Kidney (tissue), 14 donors: ENCODE measurements around the gene PACS1. TPM values are rescaled to one million over a fixed set of nuclear protein-coding genes. Genes with fewer than 3 reads are reported as not detected.
A peak's percentile ranks its signal among the peaks of the same experiment; 100 is the strongest.
"Not testable (repeated sequence)": the region's sequence is repeated elsewhere in the genome, so short reads cannot be mapped to it uniquely, and the experiment has no call there.

ENCODE experiments used
- DNase-seq, 5 donors: peaks; one replicate each; pipeline ENCODE4 v3.0.0-alpha.2; 2013 to 2020
- FAIRE-seq: peaks from 2 replicates; lab custom pipeline; 2012; peaks lifted over from hg19 to GRCh38; lab: Jason Lieb, UNC
- H3K27ac ChIP-seq, 2 donors: one replicate each; pipeline ENCODE4 v1.7.0; 2013; ENCODE audit warnings: low read depth in 2 of 2, low read length in 2 of 2, inconsistent platforms in 1 of 2
- H3K27me3 ChIP-seq: one replicate; pipeline ENCODE4 v1.7.1; 2013; ENCODE audit warnings: low read length, inconsistent platforms; ENCODE audit not compliant: control insufficient read depth, insufficient read depth
- H3K36me3 ChIP-seq, 3 donors: one replicate each; pipeline versions ENCODE4 v1.7.0 to v1.7.1; 2013; ENCODE audit warnings: low read length in 3 of 3, control low read depth in 1 of 3, inconsistent platforms in 1 of 3; ENCODE audit not compliant: insufficient read depth in 3 of 3, control insufficient read depth in 2 of 3
- H3K4me1 ChIP-seq, 3 donors: one replicate each; pipeline versions ENCODE4 v1.7.0 to v1.7.1; 2013; ENCODE audit warnings: low read length in 3 of 3, inconsistent platforms in 1 of 3, low read depth in 1 of 3; ENCODE audit not compliant: control insufficient read depth in 2 of 3, insufficient read depth in 2 of 3
- H3K4me3 ChIP-seq, 3 donors: one replicate each; pipeline versions ENCODE4 v1.7.0 to v1.8.1; 2013; ENCODE audit warnings: low read length in 3 of 3, control low read depth in 1 of 3, inconsistent platforms in 1 of 3
- H3K9ac ChIP-seq, 3 donors: one replicate each; pipeline versions ENCODE4 v1.7.0 to v1.7.1; 2013; ENCODE audit warnings: low read length in 3 of 3, control low read depth in 1 of 3, inconsistent platforms in 1 of 3
- H3K9me3 ChIP-seq, 3 donors: one replicate each; pipeline versions ENCODE4 v1.7.0 to v1.7.1; 2013; ENCODE audit warnings: low read length in 3 of 3, control low read depth in 1 of 3, inconsistent platforms in 1 of 3; ENCODE audit not compliant: control insufficient read depth in 2 of 3, insufficient read depth in 1 of 3
- intact Hi-C: fragments of 100-400 bp; cut with DNase I; formaldehyde crosslinking; loops from one replicate; pipeline ENCODE4 v1.11.1; 2022
- polyA plus RNA-seq: library from polyadenylated mRNA; stranded (reverse); fragments of 350-450 nt; fragmentation: Illumina TruSeq; extraction: RNeasy Lipid Tissue Mini Kit (QIAGEN cat#74804); gene quantifications from one replicate; pipeline ENCODE4 v1.2.3, GENCODE V29; 2014; ENCODE audit warnings: low read depth, low replicate concordance; ENCODE audit not compliant: insufficient read depth
- total RNA-seq: library from RNA; stranded (reverse); fragmentation: NEBNext Ultra II Directional; extraction: Animal tissue kit (Norgen Biotek cat#: 25700); gene quantifications from one replicate; pipeline ENCODE4 v1.2.1, GENCODE V29; 2021
- TF ChIP-seq, protein P1 (sequence below): IDR thresholded peaks from 3 replicates; pipeline ENCODE4 v1.5.1; 2012; ENCODE audit warnings: mild to moderate bottlenecking, moderate library complexity, borderline replicate concordance; ENCODE audit not compliant: insufficient read depth; ENCODE audit errors: extremely low read depth
- donor health status: control.
- donor health status: control.
- donor health status: control.
- donor health status: control.
- donor health status: control.
- donor health status: DM: yes; HTN: yes; CAD: no.
- donor health status: Normal renal cell carcinoma (clear cell type).

PACS1 gene
- total and polyA plus RNA-seq, 2 donors from 2014 or later = 23.7 to 91.8 TPM

DNA sequence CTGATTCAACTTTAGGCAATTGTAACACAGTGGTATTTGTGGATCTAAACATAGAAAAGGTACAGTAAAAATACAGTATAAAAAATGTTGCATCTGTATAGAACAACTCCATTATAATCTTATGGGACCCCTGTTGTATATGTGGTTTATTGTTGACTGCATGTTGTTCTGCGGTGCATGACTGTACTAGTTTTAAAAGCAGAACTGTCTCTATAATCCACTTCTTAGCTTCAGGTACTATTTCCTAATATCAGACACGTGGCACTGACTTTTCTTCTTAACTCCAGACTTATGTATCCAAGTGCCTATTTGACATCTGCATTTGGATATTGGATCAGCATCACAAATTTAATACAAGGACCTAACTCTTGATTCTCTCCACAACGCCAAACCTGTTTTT is 41.1 kb downstream of the PACS1 start:
- Histone ChIP-seq H3K9me3 (no peaks in the 10 kb centered on the region), H3K27me3 (no peaks in the 10 kb centered on the region), H3K4me1 (peaks cover 0 to 17% (median 9%) of the 10 kb centered on the region in 3 donors), H3K4me3 (no peak overlapping the region), H3K36me3 (no peaks in the 10 kb centered on the region), H3K27ac (no peak overlapping the region), H3K9ac (no peak overlapping the region)
- FAIRE-seq = no peak
- no peak for DNase-seq
- TF ChIP-seq, protein P1, sequence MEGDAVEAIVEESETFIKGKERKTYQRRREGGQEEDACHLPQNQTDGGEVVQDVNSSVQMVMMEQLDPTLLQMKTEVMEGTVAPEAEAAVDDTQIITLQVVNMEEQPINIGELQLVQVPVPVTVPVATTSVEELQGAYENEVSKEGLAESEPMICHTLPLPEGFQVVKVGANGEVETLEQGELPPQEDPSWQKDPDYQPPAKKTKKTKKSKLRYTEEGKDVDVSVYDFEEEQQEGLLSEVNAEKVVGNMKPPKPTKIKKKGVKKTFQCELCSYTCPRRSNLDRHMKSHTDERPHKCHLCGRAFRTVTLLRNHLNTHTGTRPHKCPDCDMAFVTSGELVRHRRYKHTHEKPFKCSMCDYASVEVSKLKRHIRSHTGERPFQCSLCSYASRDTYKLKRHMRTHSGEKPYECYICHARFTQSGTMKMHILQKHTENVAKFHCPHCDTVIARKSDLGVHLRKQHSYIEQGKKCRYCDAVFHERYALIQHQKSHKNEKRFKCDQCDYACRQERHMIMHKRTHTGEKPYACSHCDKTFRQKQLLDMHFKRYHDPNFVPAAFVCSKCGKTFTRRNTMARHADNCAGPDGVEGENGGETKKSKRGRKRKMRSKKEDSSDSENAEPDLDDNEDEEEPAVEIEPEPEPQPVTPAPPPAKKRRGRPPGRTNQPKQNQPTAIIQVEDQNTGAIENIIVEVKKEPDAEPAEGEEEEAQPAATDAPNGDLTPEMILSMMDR = no peak
- intact Hi-C loops = no loop called here

GRCh38 chr11:66112041-66112491 is 42.0 kb downstream of the PACS1 start:
- intact Hi-C loops = no loop called here
- Histone ChIP-seq H3K4me1 (peaks cover 0 to 16% (median 14%) of the 10 kb centered on the region in 3 donors), H3K36me3 (no peaks in the 10 kb centered on the region), H3K9ac (no peak overlapping the region), H3K4me3 (no peak overlapping the region), H3K9me3 (no peaks in the 10 kb centered on the region), H3K27me3 (no peaks in the 10 kb centered on the region), H3K27ac (peak overlapping the region in 1 of 2 donors; percentile 26)
- DNase-seq = no peak
- TF ChIP-seq, protein P1 = no peak
- FAIRE-seq = no peak

GRCh38 chr11:66112601-66113499 is 42.8 kb downstream of the PACS1 start:
- DNase-seq (no peak), FAIRE-seq (no peak)
- intact Hi-C loops = no loop called here
- H3K4me1 ChIP-seq = peaks cover 0 to 15% (median 14%) of the 10 kb centered on the region in 3 donors
- no peaks in the 10 kb centered on the region for H3K27me3 ChIP-seq
- no peak overlapping the region for H3K9ac ChIP-seq
- peak overlapping the region in 1 of 2 donors; percentile 26 for H3K27ac ChIP-seq
- no peak overlapping the region for H3K4me3 ChIP-seq
- TF ChIP-seq, protein P1 = no peak
- H3K9me3 ChIP-seq = no peaks in the 10 kb centered on the region
- no peaks in the 10 kb centered on the region for H3K36me3 ChIP-seq

DNA sequence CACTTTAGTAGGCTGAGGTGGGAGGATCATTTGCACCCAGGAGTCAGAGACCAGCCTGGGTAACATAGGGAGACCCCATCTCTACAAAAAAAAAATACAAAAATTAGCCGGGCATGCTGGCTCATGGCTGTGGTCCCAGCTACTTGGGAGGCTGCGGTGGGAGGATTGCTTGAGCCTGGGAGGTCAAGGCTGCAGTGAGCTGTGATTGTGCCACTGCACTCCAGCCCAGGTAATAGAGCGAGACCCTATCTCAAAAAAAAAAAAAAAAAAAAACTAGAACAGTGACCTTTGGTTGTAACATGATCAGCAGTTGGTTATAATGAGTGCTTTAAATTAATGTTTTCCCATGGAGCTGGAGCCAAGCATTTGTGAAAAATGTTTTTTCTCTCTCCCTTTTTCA is 44.9 kb downstream of the PACS1 start:
- H3K9ac ChIP-seq, H3K9me3 ChIP-seq, H3K27ac ChIP-seq, H3K27me3 ChIP-seq, H3K36me3 ChIP-seq, DNase-seq, FAIRE-seq, H3K4me3 ChIP-seq, intact Hi-C loops: not testable (repeated sequence)
- peaks cover 0 to 26% (median 24%) of the 10 kb centered on the region in 3 donors for H3K4me1 ChIP-seq
